GM12872 (cell line): ENCODE measurements around the gene BAHCC1.

Experiments
- CTCF ChIP-seq: IDR thresholded peaks from 3 replicates; pipeline ENCODE4 v1.5.1; 2011; ENCODE audit warnings: low read depth, mild to moderate bottlenecking, low read length, moderate library complexity; ENCODE audit not compliant: insufficient read depth

BAHCC1 gene

GRCh38 chr17:81476635-81477034 lies 81.4 kb downstream of the BAHCC1 start:
- TF ChIP-seq CTCF = no peak

- TF ChIP-seq CTCF = no peak
Observed at GRCh38 chr17:81477173-81477572, 81.9 kb downstream of the BAHCC1 start.

- TF ChIP-seq CTCF = no peak
Observed at GRCh38 chr17:81478119-81478518, 82.9 kb downstream of the BAHCC1 start.

GRCh38 chr17:81479175-81480071 lies 84.2 kb downstream of the BAHCC1 start:
- no peak for TF ChIP-seq CTCF

GRCh38 chr17:81480140-81481072 lies 85.1 kb downstream of the BAHCC1 start:
- no peak for TF ChIP-seq CTCF

GRCh38 chr17:81481073-81481799 lies 86.0 kb downstream of the BAHCC1 start:
- no peak for TF ChIP-seq CTCF
